K562 (cell line): ENCODE results near the gene FAM53A. TPM values are rescaled to one million over a fixed set of nuclear protein-coding genes. Genes with fewer than 3 reads are reported as not detected.

Experiments used
- ARID2 ChIP-seq: fragments of 450-650 bp; IDR thresholded peaks from 2 replicates; pipeline ENCODE4 v1.6.1; 2017; ENCODE audit warnings: antibody characterized with exemption, mild to moderate bottlenecking
- CHD7 ChIP-seq: fragments of 200-600 bp; sonication (generic); IDR thresholded peaks from one replicate; pipeline ENCODE4 v1.6.1; 2012; ENCODE audit warnings: mild to moderate bottlenecking, low read depth, low read length, inconsistent platforms
- ETS2 ChIP-seq: IDR thresholded peaks from 2 replicates; pipeline ENCODE4 v1.6.1; 2016; ENCODE audit warnings: borderline replicate concordance, missing genetic modification characterization, mild to moderate bottlenecking, moderate library complexity, missing compliant biosample characterization; ENCODE audit not compliant: poor library complexity, severe bottlenecking
- FOXO4 ChIP-seq: fragments of 450-650 bp; formaldehyde crosslinking; IDR thresholded peaks from 2 replicates; pipeline ENCODE4 v1.4.0; 2020; ENCODE audit warnings: mild to moderate bottlenecking, moderate library complexity
- SRSF9 ChIP-seq: fragments of 200-400 bp; formaldehyde crosslinking; IDR thresholded peaks from 2 replicates; pipeline ENCODE4 v1.6.1; 2017; ENCODE audit warnings: low read depth, low read length, borderline replicate concordance
- SUPT5H ChIP-seq: fragments of 450-650 bp; IDR thresholded peaks from 2 replicates; pipeline ENCODE4 v1.6.1; 2016
- TEAD2 ChIP-seq: fragments of 450-650 bp; IDR thresholded peaks from 2 replicates; pipeline ENCODE4 v1.6.1; 2016; ENCODE audit warnings: missing genetic modification characterization, control low read depth, missing compliant biosample characterization
- TRIM25 ChIP-seq: fragments of 450-650 bp; IDR thresholded peaks from 2 replicates; pipeline ENCODE4 v1.7.0; 2016; ENCODE audit warnings: borderline replicate concordance
- ZBTB5 ChIP-seq: fragments of 450-650 bp; IDR thresholded peaks from 2 replicates; pipeline ENCODE4 v1.6.1; 2017; ENCODE audit warnings: antibody characterized with exemption
- ZNF197 ChIP-seq: fragments of 200-800 bp; sonication (Bioruptor generic); IDR thresholded peaks from 2 replicates; pipeline ENCODE4 v1.6.1; 2016; ENCODE audit warnings: low read depth, missing genetic modification characterization, missing compliant biosample characterization
- polyA plus RNA-seq, 8 experiments: library from polyadenylated mRNA; depleted of rRNA in 4 of 8; stranded (reverse) in 5 of 8; unstranded in 3 of 8; fragments of >200 nt; fragmentation: Nextera tagmentation in 2 of 8; fragmentation: Illumina TruSeq in 1 of 8; extraction: Ambion mirVana in 2 of 8; extraction: Trizol in 1 of 8; gene quantifications; 2 replicates each; pipeline versions ENCODE4 v1.2.1 to v1.2.3, GENCODE V29; 2011 to 2014; ENCODE audit warnings: inconsistent platforms in 1 of 8, missing spikeins in 1 of 8
- total RNA-seq, 7 experiments: library from RNA; depleted of rRNA in 6 of 7; stranded (reverse); fragments of >200 nt in 6 of 7; fragmentation: Illumina TruSeq in 2 of 7; extraction: Trizol in 2 of 7; gene quantifications; 2 replicates each; pipeline versions ENCODE4 v1.2.1 to v1.2.3, GENCODE V29; 2011 to 2021; ENCODE audit warnings: low replicate concordance in 1 of 7

FAM53A gene
- total and polyA plus RNA-seq, 9 of the 15 experiments (the other 6 are each of a cell fraction or from before 2014, with no cell fraction given) = 0.53 to 2.7 (median 1.4) TPM; not detected in 2

- TF ChIP-seq CHD7 (no peak), SUPT5H (peak; percentile 85), ZNF197 (CRISPR knock-in tag) (no peak; the same call in 1 of the 2 replicates), SRSF9 (no peak), TEAD2 (tag) (no peak), ETS2 (tag) (peak; percentile 20), ARID2 (no peak), ZBTB5 (no peak), TRIM25 (no peak), FOXO4 (CRISPR knock-in tag) (no peak)
Observed at GRCh38 chr4:1712216-1713002, 28.3 kb upstream of the FAM53A start, which contains the start of gene SLBP (continued).
